Spinal cord (tissue), 10 donors: Measurements from ENCODE around the gene CDH15. TPM values are rescaled to one million over a fixed set of nuclear protein-coding genes. Genes with fewer than 3 reads are reported as not detected.
A peak's percentile ranks its signal among the peaks of the same experiment; 100 is the strongest.

Experiments
- DNase-seq, 6 donors: peaks; one replicate each; pipeline versions ENCODE4 v3.0.0 to v3.0.0-alpha.2; 2013 to 2015; ENCODE audit warnings: low spot score in 6 of 6, low read depth in 4 of 6
- H3K27ac ChIP-seq: one replicate; pipeline ENCODE4 v1.5.1; 2013; ENCODE audit warnings: low read depth, low read length, control low read depth
- H3K27me3 ChIP-seq: one replicate; pipeline ENCODE4 v1.6.1; 2013; ENCODE audit warnings: low read length; ENCODE audit not compliant: control insufficient read depth, insufficient read depth
- H3K36me3 ChIP-seq: one replicate; pipeline ENCODE4 v1.6.1; 2013; ENCODE audit warnings: low read length; ENCODE audit not compliant: control insufficient read depth, insufficient read depth
- H3K4me1 ChIP-seq: one replicate; pipeline ENCODE4 v1.6.1; 2013; ENCODE audit warnings: low read length; ENCODE audit not compliant: control insufficient read depth, insufficient read depth
- H3K4me3 ChIP-seq: one replicate; pipeline ENCODE4 v1.5.1; 2013; ENCODE audit warnings: low read depth, low read length, control low read depth
- H3K9me3 ChIP-seq: one replicate; pipeline ENCODE4 v1.6.1; 2013; ENCODE audit warnings: low read length; ENCODE audit not compliant: control insufficient read depth, insufficient read depth
- WGBS: methylation state at CpG from one replicate; pipeline ENCODE4 v1.1.5; 2013; ENCODE audit warnings: missing lambda C conversion rate; ENCODE audit not compliant: insufficient coverage; 5-methylcytosine and 5-hydroxymethylcytosine counted together
- polyA plus RNA-seq, 2 donors: library from polyadenylated mRNA; unstranded; fragments of 120-200 nt; gene quantifications; one replicate each; pipeline ENCODE4 v1.2.1, GENCODE V29; 2013; ENCODE audit not compliant: insufficient read length in 2 of 2
- total RNA-seq, 2 donors: library from RNA; depleted of rRNA in 1 of 2; stranded (reverse); fragments of 120-200 nt in 1 of 2; fragments of >200 nt in 1 of 2; gene quantifications; one replicate each; pipeline versions ENCODE4 v1.2.3 to v1.2.4, GENCODE V29; 2013 to 2014
- donor health status: healthy.

The CDH15 gene
- total and polyA plus RNA-seq, 4 donors, result 0.39 to 1.8 (median 0.91) TPM

GRCh38 chr16:89133457-89134127, 38.0 kb upstream of the CDH15 start:
- WGBS, result 97% methylated on average over 21 of the region's 25 CpGs
- Histone ChIP-seq H3K9me3 (no peaks in the 10 kb centered on the region), H3K4me3 (no peak overlapping the region), H3K36me3 (peaks cover 62% of the 10 kb centered on the region), H3K4me1 (peaks cover 33% of the 10 kb centered on the region), H3K27ac (no peak overlapping the region), H3K27me3 (no peaks in the 10 kb centered on the region)
- no peak for DNase-seq

- no peaks in the 10 kb centered on the region for H3K9me3 ChIP-seq
- no peak overlapping the region for H3K27ac ChIP-seq
- H3K27me3 ChIP-seq, result no peaks in the 10 kb centered on the region
- DNase-seq, result no peak
- H3K4me3 ChIP-seq, result no peak overlapping the region
- 82% methylated on average over 14 of the region's 20 CpGs for WGBS
- peaks cover 69% of the 10 kb centered on the region for H3K36me3 ChIP-seq
- H3K4me1 ChIP-seq, result peaks cover 36% of the 10 kb centered on the region
Measured at GRCh38 chr16:89134269-89134668, 37.3 kb upstream of the CDH15 start.

DNA sequence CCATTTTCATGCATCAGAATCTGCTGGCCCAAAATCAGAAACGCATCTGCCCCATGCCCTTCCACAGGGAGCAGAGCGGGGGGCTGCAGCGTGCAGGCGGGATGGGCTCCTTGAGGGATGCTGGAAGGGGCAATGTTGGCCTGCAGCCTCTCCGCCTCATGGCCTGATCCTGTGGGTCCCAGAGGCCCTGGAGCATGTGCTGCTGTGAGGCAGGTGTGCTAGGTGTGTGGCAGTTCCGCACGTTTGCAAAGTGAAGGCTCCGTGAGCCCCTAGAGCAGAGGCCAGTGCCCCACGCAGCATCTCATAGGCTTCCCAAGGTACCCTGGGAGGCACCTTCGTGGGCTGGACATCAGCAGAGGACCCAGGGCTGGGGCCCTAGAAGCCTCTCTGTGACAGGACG, 36.4 kb upstream of the CDH15 start:
- DNase-seq, result no peak
- no peak overlapping the region for H3K4me3 ChIP-seq
- no peaks in the 10 kb centered on the region for H3K9me3 ChIP-seq
- H3K27me3 ChIP-seq, result no peaks in the 10 kb centered on the region
- H3K4me1 ChIP-seq, result peaks cover 36% of the 10 kb centered on the region
- H3K36me3 ChIP-seq, result peaks cover 78% of the 10 kb centered on the region
- WGBS, result 80% methylated on average over 11 of the region's 11 CpGs
- no peak overlapping the region for H3K27ac ChIP-seq

GRCh38 chr16:89135971-89136765, 35.4 kb upstream of the CDH15 start:
- H3K4me3 ChIP-seq, result no peak overlapping the region
- 53% methylated on average over 30 of the region's 35 CpGs for WGBS
- no peak overlapping the region for H3K27ac ChIP-seq
- DNase-seq, result peak; percentile 20 to 98 (median 64)
- peaks cover 38% of the 10 kb centered on the region for H3K4me1 ChIP-seq
- H3K36me3 ChIP-seq, result peaks cover 87% of the 10 kb centered on the region
- H3K27me3 ChIP-seq, result no peaks in the 10 kb centered on the region
- no peaks in the 10 kb centered on the region for H3K9me3 ChIP-seq

DNA sequence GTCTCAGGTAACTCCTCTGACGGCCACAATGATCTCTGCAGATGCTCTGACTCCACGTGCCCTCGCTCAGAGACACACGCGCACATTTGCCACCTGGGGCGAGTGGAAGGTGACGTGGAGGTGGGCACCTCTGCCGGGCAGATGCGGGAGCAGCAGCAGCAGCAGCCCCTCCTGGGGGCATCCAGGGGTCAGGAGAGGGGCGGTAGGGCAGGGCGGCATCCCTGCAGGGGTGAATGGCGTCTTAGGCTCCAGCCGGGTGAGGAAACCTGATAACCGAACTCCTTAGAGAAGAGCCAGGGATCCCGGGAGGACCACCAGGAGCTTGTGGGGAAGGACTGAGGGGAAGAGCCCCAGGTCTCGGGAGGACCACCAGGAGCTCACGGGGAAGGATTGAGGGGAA, 34.6 kb upstream of the CDH15 start:
- H3K27ac ChIP-seq, result no peak overlapping the region
- no peaks in the 10 kb centered on the region for H3K9me3 ChIP-seq
- WGBS, result 91% methylated on average over 17 of the region's 17 CpGs
- H3K4me1 ChIP-seq, result peaks cover 46% of the 10 kb centered on the region
- DNase-seq, result no peak
- no peak overlapping the region for H3K4me3 ChIP-seq
- H3K27me3 ChIP-seq, result no peaks in the 10 kb centered on the region
- peaks cover 91% of the 10 kb centered on the region for H3K36me3 ChIP-seq

GRCh38 chr16:89137666-89138512, 33.7 kb upstream of the CDH15 start:
- H3K4me1 ChIP-seq, result peaks cover 48% of the 10 kb centered on the region
- 86% methylated on average over 24 of the region's 24 CpGs for WGBS
- DNase-seq, result no peak
- H3K27me3 ChIP-seq, result no peaks in the 10 kb centered on the region
- no peaks in the 10 kb centered on the region for H3K9me3 ChIP-seq
- H3K27ac ChIP-seq, result no peak overlapping the region
- peaks cover 91% of the 10 kb centered on the region for H3K36me3 ChIP-seq
- H3K4me3 ChIP-seq, result no peak overlapping the region

DNA sequence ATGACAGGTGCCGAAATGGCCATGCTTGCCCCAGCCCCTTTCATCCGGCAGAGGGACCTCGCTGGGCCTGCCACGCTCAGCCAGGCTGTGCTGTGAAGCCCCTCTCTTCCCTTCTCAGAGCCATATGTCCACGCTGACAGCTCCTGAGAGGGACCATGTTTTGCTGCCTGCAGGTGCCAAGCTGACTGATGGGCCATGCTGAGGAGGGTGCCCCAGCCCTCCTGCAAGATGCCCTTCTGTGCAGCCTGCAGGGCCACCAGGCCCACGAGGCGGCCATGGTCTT, 33.1 kb upstream of the CDH15 start:
- DNase-seq, result peak in 1 of 6 donors; percentile 38
- Histone ChIP-seq H3K4me3 (no peak overlapping the region), H3K4me1 (peaks cover 48% of the 10 kb centered on the region), H3K27ac (no peak overlapping the region), H3K36me3 (peaks cover 91% of the 10 kb centered on the region), H3K27me3 (no peaks in the 10 kb centered on the region), H3K9me3 (no peaks in the 10 kb centered on the region)
- 85% methylated on average over 6 of the region's 7 CpGs for WGBS

DNA sequence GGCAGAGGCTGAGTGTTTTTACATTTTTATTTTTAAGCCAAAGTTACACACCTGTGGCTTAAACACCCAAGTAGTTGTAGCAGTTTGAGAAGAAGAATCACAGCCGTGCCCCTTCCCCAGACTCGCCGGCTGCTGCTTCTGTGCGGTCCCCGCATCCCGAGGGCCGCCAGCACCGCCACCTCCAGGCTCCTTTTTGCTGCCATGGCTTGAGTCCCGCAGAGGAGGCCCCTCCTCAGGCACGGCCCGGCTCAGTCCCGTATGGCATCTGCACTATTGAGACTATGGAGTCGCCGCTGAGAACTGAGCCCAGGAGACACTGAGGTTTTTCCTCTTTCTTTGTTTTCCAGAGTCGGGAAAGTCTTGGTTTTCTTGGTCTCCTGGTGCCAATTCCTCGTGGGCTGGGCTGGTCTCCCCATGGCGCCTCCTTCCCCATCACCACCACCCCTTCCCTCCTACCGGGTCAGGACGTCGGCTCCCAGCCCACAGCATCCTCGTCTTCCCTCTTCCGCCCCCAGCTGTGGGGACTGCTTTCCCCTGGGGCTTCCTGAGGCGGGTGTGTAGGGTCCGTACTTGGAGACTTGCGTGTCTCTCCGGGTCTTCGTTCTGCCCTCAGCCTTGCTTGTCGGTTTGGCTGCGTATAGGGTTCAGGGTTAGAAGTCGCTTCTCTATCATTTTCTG, 32.6 kb upstream of the CDH15 start:
- WGBS, result 83% methylated on average over 30 of the region's 30 CpGs
- Histone ChIP-seq H3K27ac (no peak overlapping the region), H3K4me3 (no peak overlapping the region), H3K4me1 (peaks cover 48% of the 10 kb centered on the region), H3K36me3 (peaks cover 91% of the 10 kb centered on the region), H3K27me3 (no peaks in the 10 kb centered on the region), H3K9me3 (no peaks in the 10 kb centered on the region)
- no peak for DNase-seq

DNA sequence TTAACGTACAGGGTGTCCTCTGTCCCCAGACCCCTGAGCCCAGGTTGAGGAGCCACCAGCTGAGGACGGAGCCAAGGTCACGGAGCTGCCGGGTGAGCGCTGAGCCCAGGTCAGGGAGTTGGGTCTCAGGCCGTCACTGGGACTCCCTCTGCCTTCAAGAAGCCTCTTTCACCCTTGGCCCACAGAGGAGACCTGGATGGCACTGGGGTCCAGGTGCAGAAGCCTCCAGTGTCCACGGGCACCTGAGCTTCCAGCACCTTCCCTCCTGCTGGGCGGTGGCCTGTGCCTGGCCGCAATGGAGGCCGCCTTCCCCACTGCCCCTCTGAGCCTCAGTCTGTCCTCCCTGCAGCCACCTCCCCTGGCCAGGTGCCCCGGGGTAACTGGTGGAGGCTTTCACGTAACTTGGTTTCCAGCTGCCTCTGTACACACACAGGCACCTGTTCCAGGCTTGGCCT, 31.6 kb upstream of the CDH15 start:
- H3K36me3 ChIP-seq, result peaks cover 94% of the 10 kb centered on the region
- H3K27ac ChIP-seq, result no peak overlapping the region
- no peaks in the 10 kb centered on the region for H3K9me3 ChIP-seq
- WGBS, result 93% methylated on average over 12 of the region's 12 CpGs
- DNase-seq, result no peak
- peaks cover 47% of the 10 kb centered on the region for H3K4me1 ChIP-seq
- H3K4me3 ChIP-seq, result no peak overlapping the region
- H3K27me3 ChIP-seq, result no peaks in the 10 kb centered on the region
